Measurements from ENCODE around the gene ITSN2.
A peak's percentile ranks its signal among the peaks of the same experiment; 100 is the strongest.
"Not testable (repeated sequence)": the region's sequence is repeated elsewhere in the genome, so short reads cannot be mapped to it uniquely, and the experiment has no call there.

Gene ITSN2

GRCh38 chr2:24360050-24360962 lies at the start of gene ITSN2:
Gene ITSN2, minus strand, starts transcription at chr2:24360536. Its CDS starts 32,454 bp downstream, at chr2:24328082.
- peak; percentile 59 to 68 for DNase-seq (ENCODE audit: low read depth in 1 of 2, low spot score in 1 of 2)

GRCh38 chr2:24409171-24409570 lies 48.8 kb upstream of the ITSN2 start:
- no peak for DNase-seq (ENCODE audit: low read depth in 1 of 2, low spot score in 1 of 2)

GRCh38 chr2:24408704-24409103 lies 48.4 kb upstream of the ITSN2 start:
- DNase-seq (ENCODE audit: low read depth in 1 of 2, low spot score in 1 of 2), result not testable (repeated sequence)

- DNase-seq (ENCODE audit: low read depth in 1 of 2, low spot score in 1 of 2), result no peak
Measured at GRCh38 chr2:24404491-24404921, 44.2 kb upstream of the ITSN2 start.

GRCh38 chr2:24403832-24404212 lies 43.5 kb upstream of the ITSN2 start:
- no peak for DNase-seq (ENCODE audit: low read depth in 1 of 2, low spot score in 1 of 2)

- no peak for DNase-seq (ENCODE audit: low read depth in 1 of 2, low spot score in 1 of 2)
Measured at GRCh38 chr2:24403168-24403831, 43.0 kb upstream of the ITSN2 start.

- no peak for DNase-seq (ENCODE audit: low read depth in 1 of 2, low spot score in 1 of 2)
Measured at GRCh38 chr2:24402242-24403097, 42.1 kb upstream of the ITSN2 start.

GRCh38 chr2:24400207-24400907 lies 40.0 kb upstream of the ITSN2 start:
- DNase-seq (ENCODE audit: low read depth in 1 of 2, low spot score in 1 of 2), result no peak

GRCh38 chr2:24399434-24400206 lies 39.3 kb upstream of the ITSN2 start:
- DNase-seq (ENCODE audit: low read depth in 1 of 2, low spot score in 1 of 2), result no peak

GRCh38 chr2:24394998-24395397 lies 34.7 kb upstream of the ITSN2 start:
- no peak for DNase-seq (ENCODE audit: low read depth in 1 of 2, low spot score in 1 of 2)

GRCh38 chr2:24392542-24393059 lies 32.3 kb upstream of the ITSN2 start:
- no peak for DNase-seq (ENCODE audit: low read depth in 1 of 2, low spot score in 1 of 2)

GRCh38 chr2:24385366-24385765 lies 25.0 kb upstream of the ITSN2 start:
- no peak for DNase-seq (ENCODE audit: low read depth in 1 of 2, low spot score in 1 of 2)

GRCh38 chr2:24382363-24383073 lies 22.2 kb upstream of the ITSN2 start:
- peak; percentile 19 to 20 for DNase-seq (ENCODE audit: low read depth in 1 of 2, low spot score in 1 of 2)

- DNase-seq (ENCODE audit: low read depth in 1 of 2, low spot score in 1 of 2), result no peak
Measured at GRCh38 chr2:24380820-24381219, 20.5 kb upstream of the ITSN2 start.

- no peak for DNase-seq (ENCODE audit: low read depth in 1 of 2, low spot score in 1 of 2)
Measured at GRCh38 chr2:24375349-24376087, 15.2 kb upstream of the ITSN2 start.

GRCh38 chr2:24374301-24374700 lies 14.0 kb upstream of the ITSN2 start:
- DNase-seq (ENCODE audit: low read depth in 1 of 2, low spot score in 1 of 2), result no peak

GRCh38 chr2:24372033-24372432 lies 11.7 kb upstream of the ITSN2 start:
- no peak for DNase-seq (ENCODE audit: low read depth in 1 of 2, low spot score in 1 of 2)

- no peak for DNase-seq (ENCODE audit: low read depth in 1 of 2, low spot score in 1 of 2)
Measured at GRCh38 chr2:24365826-24366225, 5.5 kb upstream of the ITSN2 start.

Measured in activated T-helper 1 cell treated with anti-CD3 and anti-CD28 coated beads, Interleukin-2, amount 50 U/mL, for 16 hours (primary cell).